CD8-positive, alpha-beta memory T cell (primary cell): Measurements from ENCODE around the gene LIPC. TPM values are rescaled to one million over a fixed set of nuclear protein-coding genes. Genes with fewer than 3 reads are reported as not detected.

Experiments
- CTCF ChIA-PET: fragments of 350-600 bp; sonication (Branson Sonifier 250); formaldehyde crosslinking; loops from one replicate; lab custom pipeline; 2021; ENCODE audit warnings: antibody characterized with exemption; lab: Charles Lee
- POLR2A ChIA-PET: fragments of 350-600 bp; sonication (Branson Sonifier 250); formaldehyde crosslinking; loops from one replicate; lab custom pipeline; 2021; ENCODE audit warnings: antibody characterized with exemption; lab: Charles Lee
- DNase-seq, 5 donors: peaks; one replicate each; pipeline versions ENCODE4 v3.0.0 to v3.0.0-alpha.2; 2020 to 2022; ENCODE audit warnings: mixed read lengths in 1 of 5
- H3K27ac ChIP-seq: one replicate; pipeline ENCODE4 v1.7.0; 2013; ENCODE audit warnings: low read depth, mild to moderate bottlenecking, low read length, moderate library complexity
- H3K27me3 ChIP-seq: 2 replicates; pipeline ENCODE4 v1.7.0; 2013; ENCODE audit warnings: low read length, mild to moderate bottlenecking; ENCODE audit not compliant: insufficient read depth, poor library complexity, severe bottlenecking
- H3K36me3 ChIP-seq: 2 replicates; pipeline ENCODE4 v1.7.0; 2013; ENCODE audit warnings: mild to moderate bottlenecking, low read length, moderate library complexity; ENCODE audit not compliant: insufficient read depth
- H3K4me1 ChIP-seq: 2 replicates; pipeline ENCODE4 v1.7.0; 2013; ENCODE audit warnings: mild to moderate bottlenecking, low read length, moderate library complexity; ENCODE audit not compliant: insufficient read depth
- H3K4me3 ChIP-seq: 2 replicates; pipeline ENCODE4 v1.7.0; 2013; ENCODE audit warnings: mild to moderate bottlenecking, low read length
- H3K9me3 ChIP-seq: 2 replicates; pipeline ENCODE4 v1.7.0; 2013; ENCODE audit warnings: mild to moderate bottlenecking, low read length
- H3K27ac Mint-ChIP-seq, 8 donors: one replicate each; pipeline ENCODE4 v1.8.0; 2020 to 2021; ENCODE audit warnings: mixed read lengths in 8 of 8, mild to moderate bottlenecking in 6 of 8, inconsistent platforms in 3 of 8, moderate library complexity in 3 of 8
- H3K27me3 Mint-ChIP-seq, 2 donors: one replicate each; pipeline ENCODE4 v1.8.0; 2020 to 2021; ENCODE audit warnings: mixed read lengths in 2 of 2, mild to moderate bottlenecking in 1 of 2, moderate library complexity in 1 of 2
- H3K36me3 Mint-ChIP-seq, 3 donors: one replicate each; pipeline ENCODE4 v1.8.0; 2020 to 2021; ENCODE audit warnings: mixed read lengths in 3 of 3, inconsistent platforms in 1 of 3, mild to moderate bottlenecking in 1 of 3
- H3K4me1 Mint-ChIP-seq, 3 donors: one replicate each; pipeline ENCODE4 v1.8.0; 2020 to 2021; ENCODE audit warnings: mixed read lengths in 3 of 3, inconsistent platforms in 1 of 3, mild to moderate bottlenecking in 1 of 3
- H3K4me3 Mint-ChIP-seq, 7 donors: one replicate each; pipeline ENCODE4 v1.8.0; 2020 to 2021; ENCODE audit warnings: mixed read lengths in 7 of 7, mild to moderate bottlenecking in 6 of 7, moderate library complexity in 4 of 7, inconsistent platforms in 2 of 7
- H3K9me3 Mint-ChIP-seq, 5 donors: one replicate each; pipeline ENCODE4 v1.8.0; 2020 to 2022; ENCODE audit warnings: mixed read lengths in 5 of 5, mild to moderate bottlenecking in 3 of 5, moderate library complexity in 2 of 5, inconsistent platforms in 1 of 5
- polyA plus RNA-seq: library from polyadenylated mRNA; unstranded; fragments of 300-500 nt; fragmentation: Illumina TruSeq; gene quantifications from one replicate; pipeline ENCODE4 v1.2.3, GENCODE V29; 2021
- total RNA-seq, 2 experiments: library from RNA; stranded (reverse); gene quantifications; one replicate each; pipeline ENCODE4 v1.2.3, GENCODE V29; 2021

The LIPC gene
- total and polyA plus RNA-seq, 3 experiments from 2014 or later: 0.28 to 1.5 (median 0.47) TPM

GRCh38 chr15:58453931-58454793 is 22.4 kb downstream of the LIPC start:
- Histone ChIP-seq H3K4me1 (peaks cover 11% of the 10 kb centered on the region), H3K4me3 (no peak overlapping the region), H3K36me3 (no peaks in the 10 kb centered on the region), H3K27me3 (no peaks in the 10 kb centered on the region), H3K9me3 (no peaks in the 10 kb centered on the region), H3K27ac (no peak overlapping the region)
- Mint-ChIP-seq H3K27ac (peak overlapping the region in 1 of 8 donors; percentile 43), H3K9me3 (no peaks in the 10 kb centered on the region), H3K36me3 (peaks cover 0 to 25% (median 5%) of the 10 kb centered on the region in 3 donors), H3K27me3 (no peaks in the 10 kb centered on the region), H3K4me3 (no peak overlapping the region), H3K4me1 (peaks cover 22 to 39% (median 25%) of the 10 kb centered on the region in 3 donors)
- ChIA-PET CTCF (no interaction called here), POLR2A (no interaction called here)
- no peak for DNase-seq

DNA sequence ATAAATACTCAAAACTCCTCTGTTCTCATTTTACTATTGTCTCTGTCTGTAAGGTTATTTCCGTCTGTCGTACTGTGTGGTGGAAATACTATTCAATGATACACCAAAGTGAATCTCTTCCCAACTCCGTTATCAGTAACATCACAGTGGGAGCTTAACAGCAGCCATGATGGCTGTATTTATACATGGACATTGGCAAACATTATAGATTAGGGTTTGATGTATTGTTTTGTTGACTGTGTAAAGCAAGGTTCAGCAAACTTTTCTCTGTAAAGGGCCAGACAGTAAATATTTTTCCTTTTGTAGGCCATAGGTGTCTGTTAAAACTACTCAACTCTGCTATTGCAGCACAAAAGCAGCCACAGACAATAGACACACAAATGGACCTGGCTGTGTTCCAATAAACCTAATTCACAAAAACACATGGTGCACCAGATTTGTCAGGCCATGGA is 23.2 kb downstream of the LIPC start:
- Histone ChIP-seq H3K36me3 (no peaks in the 10 kb centered on the region), H3K27me3 (no peaks in the 10 kb centered on the region), H3K9me3 (no peaks in the 10 kb centered on the region), H3K27ac (no peak overlapping the region), H3K4me1 (peaks cover 19% of the 10 kb centered on the region), H3K4me3 (no peak overlapping the region)
- DNase-seq: no peak
- H3K9me3 Mint-ChIP-seq: no peaks in the 10 kb centered on the region
- peaks cover 27 to 44% (median 30%) of the 10 kb centered on the region in 3 donors for H3K4me1 Mint-ChIP-seq
- no peak overlapping the region for H3K4me3 Mint-ChIP-seq
- ChIA-PET CTCF (no interaction called here), POLR2A (no interaction called here)
- H3K27me3 Mint-ChIP-seq: no peaks in the 10 kb centered on the region
- H3K36me3 Mint-ChIP-seq: peaks cover 0 to 22% (median 5%) of the 10 kb centered on the region in 3 donors
- no peak overlapping the region for H3K27ac Mint-ChIP-seq

DNA sequence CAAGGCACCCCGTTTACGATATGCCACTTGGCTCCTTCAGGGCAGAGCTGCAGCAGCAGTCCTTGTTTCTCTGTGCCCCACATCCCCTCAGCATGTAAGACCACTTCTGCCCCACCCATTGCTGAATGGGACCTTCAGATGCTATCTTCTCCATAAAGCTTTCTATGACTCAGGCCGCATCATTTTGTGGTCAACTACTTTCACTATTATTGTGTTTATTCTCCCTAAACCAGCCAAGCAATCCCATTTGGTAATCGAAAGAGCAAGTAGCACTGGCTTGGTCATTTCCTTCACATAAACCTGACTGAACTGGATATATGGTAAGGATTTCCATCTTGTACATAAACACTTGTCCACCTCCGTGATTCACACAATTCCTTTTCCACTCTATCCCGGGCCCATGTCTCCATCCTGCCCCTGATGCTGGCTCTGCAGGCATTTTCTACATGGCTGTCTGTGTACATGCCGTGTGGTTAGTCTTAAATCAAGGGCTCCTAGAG is 25.7 kb downstream of the LIPC start:
- Mint-ChIP-seq H3K36me3 (peaks cover 0 to 14% (median 5%) of the 10 kb centered on the region in 3 donors), H3K4me3 (peak overlapping the region in 4 of 7 donors; percentile 14 to 70 (median 42)), H3K27me3 (no peaks in the 10 kb centered on the region), H3K4me1 (peaks cover 36 to 61% (median 37%) of the 10 kb centered on the region in 3 donors), H3K9me3 (no peaks in the 10 kb centered on the region), H3K27ac (peak overlapping the region in 2 of 8 donors; percentile 3 to 86)
- DNase-seq: no peak
- H3K27me3 ChIP-seq: no peaks in the 10 kb centered on the region
- no peak overlapping the region for H3K27ac ChIP-seq
- H3K4me3 ChIP-seq: no peak overlapping the region
- POLR2A ChIA-PET: interaction anchor here (0.7 kb wide), 1 partner anchor 1054 kb away, joined by 3 read pairs; no protein-coding TSS in a partner anchor
- no peaks in the 10 kb centered on the region for H3K36me3 ChIP-seq
- CTCF ChIA-PET: interaction anchor here (1.2 kb wide), 1 partner anchor 19 kb away, joined by 4 read pairs; no protein-coding TSS in a partner anchor
- no peaks in the 10 kb centered on the region for H3K9me3 ChIP-seq
- H3K4me1 ChIP-seq: peaks cover 28% of the 10 kb centered on the region

DNA sequence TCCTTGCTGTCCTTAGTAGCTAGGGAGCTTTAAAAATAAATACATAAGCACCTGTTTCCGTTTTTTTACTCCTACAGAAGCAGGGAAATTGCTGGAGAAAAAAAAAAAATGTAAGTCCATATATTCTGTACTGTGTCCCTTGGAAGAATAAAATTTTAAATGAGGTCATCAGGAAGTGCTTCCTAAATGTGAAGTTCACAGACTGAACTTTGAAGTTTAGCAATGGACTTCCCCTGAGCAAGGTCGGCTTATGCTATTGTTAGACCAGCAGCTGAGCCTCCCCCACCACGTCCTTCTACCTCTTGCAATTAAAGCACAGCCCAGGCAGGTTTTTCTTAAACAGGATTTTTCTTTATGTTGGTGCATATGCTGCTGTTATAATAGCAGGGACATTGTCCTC is 26.3 kb downstream of the LIPC start:
- peaks cover 0 to 9% (median 5%) of the 10 kb centered on the region in 3 donors for H3K36me3 Mint-ChIP-seq
- H3K4me1 Mint-ChIP-seq: peaks cover 38 to 66% (median 38%) of the 10 kb centered on the region in 3 donors
- no peaks in the 10 kb centered on the region for H3K36me3 ChIP-seq
- no peak for DNase-seq
- no peak overlapping the region for H3K27ac ChIP-seq
- H3K27me3 ChIP-seq: no peaks in the 10 kb centered on the region
- peak overlapping the region in 2 of 7 donors; percentile 57 to 70 for H3K4me3 Mint-ChIP-seq
- H3K4me3 ChIP-seq: no peak overlapping the region
- H3K4me1 ChIP-seq: peaks cover 32% of the 10 kb centered on the region
- H3K27me3 Mint-ChIP-seq: no peaks in the 10 kb centered on the region
- H3K9me3 ChIP-seq: no peaks in the 10 kb centered on the region
- ChIA-PET CTCF (interaction anchor here (1.2 kb wide), 1 partner anchor 18 kb away, joined by 4 read pairs; no protein-coding TSS in a partner anchor), POLR2A (interaction anchor here (0.7 kb wide), 1 partner anchor 1054 kb away, joined by 3 read pairs; no protein-coding TSS in a partner anchor)
- no peaks in the 10 kb centered on the region for H3K9me3 Mint-ChIP-seq
- peak overlapping the region in 2 of 8 donors; percentile 9 to 86 for H3K27ac Mint-ChIP-seq

GRCh38 chr15:58459045-58459444 is 27.3 kb downstream of the LIPC start:
- H3K4me3 ChIP-seq: no peak overlapping the region
- no peaks in the 10 kb centered on the region for H3K36me3 ChIP-seq
- ChIA-PET CTCF (no interaction called here), POLR2A (no interaction called here)
- no peaks in the 10 kb centered on the region for H3K9me3 ChIP-seq
- H3K27ac ChIP-seq: no peak overlapping the region
- Mint-ChIP-seq H3K4me1 (peaks cover 38 to 75% (median 45%) of the 10 kb centered on the region in 3 donors), H3K9me3 (no peaks in the 10 kb centered on the region), H3K36me3 (peaks cover 0 to 5% (median 4%) of the 10 kb centered on the region in 3 donors), H3K4me3 (peak overlapping the region in 3 of 7 donors; percentile 4 to 32 (median 10)), H3K27me3 (no peaks in the 10 kb centered on the region), H3K27ac (peak overlapping the region in 1 of 8 donors; percentile 25)
- peaks cover 32% of the 10 kb centered on the region for H3K4me1 ChIP-seq
- H3K27me3 ChIP-seq: no peaks in the 10 kb centered on the region
- no peak for DNase-seq

GRCh38 chr15:58459560-58459959 is 27.8 kb downstream of the LIPC start:
- Histone ChIP-seq H3K4me3 (no peak overlapping the region), H3K27ac (no peak overlapping the region), H3K9me3 (no peaks in the 10 kb centered on the region), H3K4me1 (peaks cover 32% of the 10 kb centered on the region), H3K36me3 (no peaks in the 10 kb centered on the region), H3K27me3 (no peaks in the 10 kb centered on the region)
- Mint-ChIP-seq H3K27ac (peak overlapping the region in 1 of 8 donors; percentile 25), H3K27me3 (no peaks in the 10 kb centered on the region), H3K9me3 (no peaks in the 10 kb centered on the region), H3K4me1 (peaks cover 38 to 77% (median 47%) of the 10 kb centered on the region in 3 donors), H3K4me3 (no peak overlapping the region), H3K36me3 (peaks cover 0 to 5% (median 4%) of the 10 kb centered on the region in 3 donors)
- ChIA-PET POLR2A (no interaction called here), CTCF (no interaction called here)
- no peak for DNase-seq

DNA sequence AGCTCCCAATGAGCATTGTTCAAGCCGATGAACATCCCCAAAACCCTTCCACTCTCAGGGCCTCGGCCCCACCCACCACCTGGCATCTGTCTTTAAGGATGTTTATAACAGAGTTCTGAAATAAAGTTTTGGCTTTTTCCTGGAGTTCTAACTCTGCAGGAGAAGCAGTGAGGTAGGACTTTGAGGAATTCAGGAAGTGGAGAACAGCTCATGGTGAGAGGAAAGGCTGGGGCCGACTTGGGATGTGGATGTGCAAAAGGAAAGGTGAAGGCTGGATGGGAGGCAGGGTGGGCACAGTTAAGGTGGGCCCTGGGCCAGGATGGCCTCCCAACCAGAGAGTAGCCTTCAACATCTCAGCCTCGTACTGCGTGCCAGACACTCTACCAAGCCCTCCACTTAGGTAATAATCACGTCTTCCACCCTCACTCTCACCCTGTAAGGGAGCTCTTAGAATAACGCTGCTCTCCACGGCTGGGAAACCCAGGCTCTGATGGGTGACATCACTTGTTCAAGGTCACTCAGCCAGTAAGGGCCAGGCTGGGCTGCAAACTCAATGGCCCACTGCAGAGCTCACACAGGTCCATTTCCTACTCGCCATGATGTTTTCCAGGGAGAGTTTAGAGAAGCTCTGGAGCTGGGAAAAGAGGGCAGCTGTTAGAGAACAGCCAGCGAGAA is 28.5 kb downstream of the LIPC start:
- Histone ChIP-seq H3K27me3 (no peaks in the 10 kb centered on the region), H3K36me3 (no peaks in the 10 kb centered on the region), H3K4me1 (peaks cover 32% of the 10 kb centered on the region), H3K27ac (no peak overlapping the region), H3K4me3 (no peak overlapping the region), H3K9me3 (no peaks in the 10 kb centered on the region)
- Mint-ChIP-seq H3K4me1 (peaks cover 38 to 71% (median 45%) of the 10 kb centered on the region in 3 donors), H3K4me3 (no peak overlapping the region), H3K27me3 (no peaks in the 10 kb centered on the region), H3K36me3 (peaks cover 0 to 7% (median 4%) of the 10 kb centered on the region in 3 donors), H3K27ac (no peak overlapping the region), H3K9me3 (no peaks in the 10 kb centered on the region)
- DNase-seq: no peak
- ChIA-PET CTCF (no interaction called here), POLR2A (no interaction called here)
